ENCODE measurements around the gene TRIM17. TPM values are rescaled to one million over a fixed set of nuclear protein-coding genes. Genes with fewer than 3 reads are reported as not detected.

TRIM17 gene
- total RNA-seq, 6 experiments from 2014 or later, result 0.23 to 0.36 (median 0.30) TPM; not detected in 3

GRCh38 chr1:228370941-228371740 is 45.5 kb downstream of the TRIM17 start:
- H3K27ac Mint-ChIP-seq, result no peak overlapping the region
- H3K4me3 Mint-ChIP-seq, result no peak overlapping the region
- peaks cover 5% of the 10 kb centered on the region; the same call in 1 of the 2 replicates for H3K4me1 Mint-ChIP-seq (ENCODE audit: low read depth)
- H3K27me3 Mint-ChIP-seq (ENCODE audit: insufficient read depth), result peaks cover 2% of the 10 kb centered on the region; the same call in 1 of the 2 replicates
- TF ChIP-seq CTCF (IDR thresholded peaks at IDR 0.05), result no peak
- H3K9me3 Mint-ChIP-seq, result no peaks in the 10 kb centered on the region
- DNase-seq, result no peak
- H3K36me3 Mint-ChIP-seq (ENCODE audit: low read depth), result no peaks in the 10 kb centered on the region

GRCh38 chr1:228370439-228370940 is 46.2 kb downstream of the TRIM17 start:
- Mint-ChIP-seq H3K27ac (no peak overlapping the region), H3K4me3 (no peak overlapping the region), H3K36me3 (ENCODE audit: low read depth) (no peaks in the 10 kb centered on the region), H3K27me3 (ENCODE audit: insufficient read depth) (peaks cover 2% of the 10 kb centered on the region; the same call in 1 of the 2 replicates), H3K9me3 (no peaks in the 10 kb centered on the region), H3K4me1 (ENCODE audit: low read depth) (peaks cover 5% of the 10 kb centered on the region; the same call in 1 of the 2 replicates)
- no peak for DNase-seq
- no peak for TF ChIP-seq CTCF (IDR thresholded peaks at IDR 0.05)

- DNase-seq, result no peak
- Mint-ChIP-seq H3K4me1 (ENCODE audit: low read depth) (peaks cover 1% of the 10 kb centered on the region; the same call in 1 of the 2 replicates), H3K36me3 (ENCODE audit: low read depth) (no peaks in the 10 kb centered on the region), H3K4me3 (no peak overlapping the region), H3K27ac (no peak overlapping the region), H3K9me3 (no peaks in the 10 kb centered on the region), H3K27me3 (ENCODE audit: insufficient read depth) (peaks cover 2% of the 10 kb centered on the region; the same call in 1 of the 2 replicates)
- TF ChIP-seq CTCF (IDR thresholded peaks at IDR 0.05), result peak; percentile 10; the same call in 1 of the 2 replicates
Measured at GRCh38 chr1:228369608-228370438, 46.8 kb downstream of the TRIM17 start.

- no peaks in the 10 kb centered on the region for H3K4me1 Mint-ChIP-seq (ENCODE audit: low read depth)
- no peaks in the 10 kb centered on the region for H3K9me3 Mint-ChIP-seq
- H3K4me3 Mint-ChIP-seq, result no peak overlapping the region
- H3K27ac Mint-ChIP-seq, result no peak overlapping the region
- peaks cover 4% of the 10 kb centered on the region; the same call in 1 of the 2 replicates for H3K27me3 Mint-ChIP-seq (ENCODE audit: insufficient read depth)
- DNase-seq, result no peak
- no peaks in the 10 kb centered on the region for H3K36me3 Mint-ChIP-seq (ENCODE audit: low read depth)
- TF ChIP-seq CTCF (IDR thresholded peaks at IDR 0.05), result no peak
Measured at GRCh38 chr1:228368801-228369607, 47.7 kb downstream of the TRIM17 start.

Measured in HFFc6 (cell line).